ENCODE results near the gene TLE1. TPM values are rescaled to one million over a fixed set of nuclear protein-coding genes. Genes with fewer than 3 reads are reported as not detected.

Gene TLE1
- total RNA-seq, 1 experiment from 2014 or later, result 79.3 TPM

DNA sequence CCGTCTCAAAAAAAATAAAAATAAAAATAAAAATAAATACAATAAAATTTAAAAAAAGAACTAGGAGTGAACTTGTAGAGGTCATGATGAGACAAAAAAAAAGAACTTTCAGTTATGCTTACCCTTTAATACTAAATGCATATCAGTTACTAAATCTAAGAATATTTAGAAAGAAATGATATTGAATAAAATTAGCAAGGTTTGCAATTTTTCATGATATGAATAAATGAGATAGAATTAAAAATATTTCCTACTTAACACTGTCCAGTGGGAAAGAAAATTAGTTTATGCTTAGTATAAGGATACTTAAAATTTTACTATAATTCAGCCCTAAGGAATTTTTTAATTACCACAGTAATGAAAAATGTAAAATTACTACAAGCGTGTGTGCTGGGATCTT, 132.4 kb downstream of the TLE1 start:
- H3K9ac ChIP-seq (ENCODE audit: extremely low read depth, insufficient read length, low read length), result no peak overlapping the region
- Mint-ChIP-seq H3K9me3 (no peaks in the 10 kb centered on the region; a peak in 1 of 5 replicates), H3K4me1 (peaks cover 33 to 49% of the 10 kb centered on the region in 2 experiments), H3K27ac (no peak overlapping the region), H3K27me3 (ENCODE audit: low read depth) (peaks cover 5% of the 10 kb centered on the region), H3K36me3 (ENCODE audit: insufficient read depth in 1 of 3, low read depth in 3 of 3) (no peaks in the 10 kb centered on the region), H3K4me3 (no peak overlapping the region)
- H4K20me1 ChIP-seq (ENCODE audit: control insufficient read depth, insufficient read depth, insufficient read length), result no peaks in the 10 kb centered on the region
- no peak overlapping the region for H2AFZ ChIP-seq (ENCODE audit: low read length)
- H3K79me1 ChIP-seq (ENCODE audit: insufficient read depth, low read depth, low read length, poor library complexity, severe bottlenecking), result no peaks in the 10 kb centered on the region
- H3K9me3 ChIP-seq (ENCODE audit: control insufficient read depth, low read depth, low read length), result no peaks in the 10 kb centered on the region
- no peak overlapping the region for H4K91ac ChIP-seq (ENCODE audit: insufficient read length, low read depth, low read length)
- H3K27ac ChIP-seq (ENCODE audit: insufficient read length, low read depth, low read length), result no peak overlapping the region
- H2BK12ac ChIP-seq (ENCODE audit: insufficient read length, low read depth, low read length), result no peak overlapping the region
- H3K79me2 ChIP-seq (ENCODE audit: insufficient read depth, low read length), result no peaks in the 10 kb centered on the region
- H2BK15ac ChIP-seq (ENCODE audit: low read depth, low read length), result no peak overlapping the region
- H3K23ac ChIP-seq (ENCODE audit: insufficient read length, low read depth, low read length), result no peak overlapping the region
- H3K23me2 ChIP-seq (ENCODE audit: insufficient read length, low read depth, low read length, poor library complexity, severe bottlenecking), result no peaks in the 10 kb centered on the region
- no peak overlapping the region for H2AK5ac ChIP-seq (ENCODE audit: insufficient read length, low read length)
- H4K8ac ChIP-seq (replicated peaks; ENCODE audit: insufficient read length, low read depth, low read length), result no peak overlapping the region
- no peak overlapping the region for H3K18ac ChIP-seq (ENCODE audit: insufficient read length, low read depth, low read length)
- no peak overlapping the region for H4K5ac ChIP-seq (ENCODE audit: insufficient read length, low read depth, low read length)
- H3T11ph ChIP-seq (ENCODE audit: low read length), result no peak overlapping the region
- H2BK120ac ChIP-seq (ENCODE audit: low read depth, low read length, poor library complexity, severe bottlenecking), result no peak overlapping the region
- no peak overlapping the region for H3K14ac ChIP-seq (ENCODE audit: insufficient read depth, low read length)
- DNase-seq, result no peak
- no peak overlapping the region for H2BK20ac ChIP-seq (ENCODE audit: low read depth, low read length, poor library complexity, severe bottlenecking)
- H3K4me2 ChIP-seq (ENCODE audit: insufficient read depth, insufficient read length, low read length), result no peak overlapping the region
- no peak overlapping the region for H3K56ac ChIP-seq (ENCODE audit: insufficient read length, low read depth, low read length)
- no peak for TF ChIP-seq CTCF (conservative IDR thresholded peaks at IDR 0.05)
- H2BK5ac ChIP-seq (ENCODE audit: insufficient read length, low read length), result no peak overlapping the region
- H3K4me1 ChIP-seq (ENCODE audit: insufficient read depth, low read length), result peaks cover 4% of the 10 kb centered on the region; the same call in 1 of the 2 replicates
- H3K4ac ChIP-seq (ENCODE audit: low read depth, low read length), result no peak overlapping the region
- no peaks in the 10 kb centered on the region for H3K27me3 ChIP-seq (ENCODE audit: insufficient read depth, low read length)
- WGBS (ENCODE audit: extremely low coverage, insufficient read length, low lambda C conversion rate), result no CpG with 5 or more reads among the region's 2 CpGs
